GM21737 (cell line): ENCODE results near the gene NCAM1.

Experiments
- ATAC-seq: cut with Tn5 transposase; IDR thresholded peaks from one replicate; pipeline ENCODE4 v1.9.1; 2021; ENCODE audit warnings: mild to moderate bottlenecking, moderate library complexity; ENCODE audit not compliant: unreplicated experiment

Gene NCAM1

GRCh38 chr11:113082341-113082955 is 121.2 kb downstream of the NCAM1 start:
- ATAC-seq, result no peak

GRCh38 chr11:113083571-113083970 is 122.4 kb downstream of the NCAM1 start:
- no peak for ATAC-seq

- no peak for ATAC-seq
Measured at GRCh38 chr11:113084297-113084696, 123.1 kb downstream of the NCAM1 start.

GRCh38 chr11:113085446-113085845 is 124.2 kb downstream of the NCAM1 start:
- ATAC-seq, result no peak

- no peak for ATAC-seq
Measured at GRCh38 chr11:113087706-113088105, 126.5 kb downstream of the NCAM1 start.

- ATAC-seq, result no peak
Measured at GRCh38 chr11:113090716-113091480, 129.7 kb downstream of the NCAM1 start.

GRCh38 chr11:113091481-113091780 is 130.2 kb downstream of the NCAM1 start:
- ATAC-seq, result no peak

GRCh38 chr11:113096648-113097047 is 135.4 kb downstream of the NCAM1 start:
- no peak for ATAC-seq

GRCh38 chr11:113103932-113104690 is 142.9 kb downstream of the NCAM1 start:
- ATAC-seq, result no peak

- no peak for ATAC-seq
Measured at GRCh38 chr11:113104691-113105251, 143.6 kb downstream of the NCAM1 start.

- no peak for ATAC-seq
Measured at GRCh38 chr11:113105592-113105991, 144.4 kb downstream of the NCAM1 start.

GRCh38 chr11:113106507-113106906 is 145.3 kb downstream of the NCAM1 start:
- no peak for ATAC-seq

GRCh38 chr11:113110046-113110445 is 148.8 kb downstream of the NCAM1 start:
- ATAC-seq, result no peak

- ATAC-seq, result no peak
Measured at GRCh38 chr11:113111156-113111555, 149.9 kb downstream of the NCAM1 start.

- ATAC-seq, result no peak
Measured at GRCh38 chr11:113112307-113112706, 151.1 kb downstream of the NCAM1 start.

GRCh38 chr11:113113801-113114704 is 152.8 kb downstream of the NCAM1 start:
- no peak for ATAC-seq

GRCh38 chr11:113114705-113115027 is 153.4 kb downstream of the NCAM1 start:
- no peak for ATAC-seq

GRCh38 chr11:113118104-113118503 is 156.9 kb downstream of the NCAM1 start:
- ATAC-seq, result no peak

- ATAC-seq, result no peak
Measured at GRCh38 chr11:113119074-113119473, 157.9 kb downstream of the NCAM1 start.

- ATAC-seq, result no peak
Measured at GRCh38 chr11:113119966-113120736, 158.9 kb downstream of the NCAM1 start.
